ENCODE measurements around the gene ALPG.
"Not testable (repeated sequence)": the region's sequence is repeated elsewhere in the genome, so short reads cannot be mapped to it uniquely, and the experiment has no call there.

The ALPG gene

GRCh38 chr2:232402518-232402917, 4.1 kb upstream of the ALPG start:
- H3F3A ChIP-seq (ENCODE audit: insufficient read depth): no peaks in the 10 kb centered on the region
- H3K27me3 ChIP-seq (ENCODE audit: low read length): no peaks in the 10 kb centered on the region
- H3K79me2 ChIP-seq (ENCODE audit: insufficient read depth, low read length): no peaks in the 10 kb centered on the region
- H3K27ac ChIP-seq (ENCODE audit: low read depth, low read length): no peak overlapping the region
- H3K4me3 ChIP-seq (ENCODE audit: insufficient read depth, low read length, poor library complexity, severe bottlenecking): no peak overlapping the region
- no peak overlapping the region for H2AFZ ChIP-seq (ENCODE audit: low read depth, low read length, severe bottlenecking)
- H3K36me3 ChIP-seq (ENCODE audit: low read length): no peaks in the 10 kb centered on the region
- no peaks in the 10 kb centered on the region for H4K20me1 ChIP-seq (ENCODE audit: low read depth, low read length)
- no peaks in the 10 kb centered on the region for H3K9me3 ChIP-seq (ENCODE audit: insufficient read depth, low read length)
- no peak overlapping the region for H3K4me2 ChIP-seq (ENCODE audit: low read depth, low read length, poor library complexity, severe bottlenecking)
- TF ChIP-seq EZH2phosphoT487 (conservative IDR thresholded peaks at IDR 0.05; ENCODE audit: low read length): no peak
- TF ChIP-seq, protein P1, sequence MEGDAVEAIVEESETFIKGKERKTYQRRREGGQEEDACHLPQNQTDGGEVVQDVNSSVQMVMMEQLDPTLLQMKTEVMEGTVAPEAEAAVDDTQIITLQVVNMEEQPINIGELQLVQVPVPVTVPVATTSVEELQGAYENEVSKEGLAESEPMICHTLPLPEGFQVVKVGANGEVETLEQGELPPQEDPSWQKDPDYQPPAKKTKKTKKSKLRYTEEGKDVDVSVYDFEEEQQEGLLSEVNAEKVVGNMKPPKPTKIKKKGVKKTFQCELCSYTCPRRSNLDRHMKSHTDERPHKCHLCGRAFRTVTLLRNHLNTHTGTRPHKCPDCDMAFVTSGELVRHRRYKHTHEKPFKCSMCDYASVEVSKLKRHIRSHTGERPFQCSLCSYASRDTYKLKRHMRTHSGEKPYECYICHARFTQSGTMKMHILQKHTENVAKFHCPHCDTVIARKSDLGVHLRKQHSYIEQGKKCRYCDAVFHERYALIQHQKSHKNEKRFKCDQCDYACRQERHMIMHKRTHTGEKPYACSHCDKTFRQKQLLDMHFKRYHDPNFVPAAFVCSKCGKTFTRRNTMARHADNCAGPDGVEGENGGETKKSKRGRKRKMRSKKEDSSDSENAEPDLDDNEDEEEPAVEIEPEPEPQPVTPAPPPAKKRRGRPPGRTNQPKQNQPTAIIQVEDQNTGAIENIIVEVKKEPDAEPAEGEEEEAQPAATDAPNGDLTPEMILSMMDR (IDR thresholded peaks at IDR 0.05; ENCODE audit: insufficient read depth, low read length, poor library complexity, severe bottlenecking): no peak
- no peak overlapping the region for H3K9ac ChIP-seq (ENCODE audit: low read length)
- H3K9me2 ChIP-seq (replicated peaks; ENCODE audit: insufficient read depth, low read length): no peaks in the 10 kb centered on the region

DNA sequence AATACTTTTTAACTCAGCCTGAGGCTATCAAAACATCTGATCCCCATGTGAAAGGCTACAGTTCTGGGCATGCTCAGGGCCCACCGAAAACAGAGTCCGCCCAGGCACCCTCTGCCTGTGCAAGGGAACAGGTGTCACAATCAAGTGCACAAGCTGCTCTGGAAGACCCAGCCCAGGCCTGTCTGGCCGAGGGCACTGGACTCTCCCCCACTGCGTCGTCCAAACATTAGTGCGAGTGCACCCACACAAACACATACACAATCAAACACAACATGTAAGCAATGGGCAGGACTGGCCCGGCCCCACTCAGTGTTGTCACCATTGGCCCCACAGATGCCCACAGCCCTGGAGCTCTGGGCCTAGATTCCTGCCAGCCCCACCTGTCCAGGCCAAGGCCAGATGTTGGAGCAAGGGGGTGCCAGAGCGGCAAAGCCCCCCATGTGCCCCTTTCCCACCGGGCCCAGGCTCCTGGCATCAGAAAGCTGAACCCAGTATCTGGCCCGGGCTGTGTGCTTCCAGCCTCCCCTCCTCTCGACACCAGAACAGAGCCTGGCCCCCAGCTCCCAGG, 617 bp upstream of the ALPG start:
- no peak overlapping the region for H3K4me3 ChIP-seq (ENCODE audit: insufficient read depth, low read length, poor library complexity, severe bottlenecking)
- H2AFZ ChIP-seq (ENCODE audit: low read depth, low read length, severe bottlenecking): no peak overlapping the region
- H4K20me1 ChIP-seq (ENCODE audit: low read depth, low read length): no peaks in the 10 kb centered on the region
- H3K4me2 ChIP-seq (ENCODE audit: low read depth, low read length, poor library complexity, severe bottlenecking): no peak overlapping the region
- H3K27ac ChIP-seq (ENCODE audit: low read depth, low read length): no peak overlapping the region
- no peaks in the 10 kb centered on the region for H3K79me2 ChIP-seq (ENCODE audit: insufficient read depth, low read length)
- no peaks in the 10 kb centered on the region for H3K9me2 ChIP-seq (replicated peaks; ENCODE audit: insufficient read depth, low read length)
- no peaks in the 10 kb centered on the region for H3K27me3 ChIP-seq (ENCODE audit: low read length)
- no peak overlapping the region for H3K9ac ChIP-seq (ENCODE audit: low read length)
- H3F3A ChIP-seq (ENCODE audit: insufficient read depth): no peaks in the 10 kb centered on the region
- H3K36me3 ChIP-seq (ENCODE audit: low read length): no peaks in the 10 kb centered on the region
- H3K9me3 ChIP-seq (ENCODE audit: insufficient read depth, low read length): no peaks in the 10 kb centered on the region
- no peak for TF ChIP-seq EZH2phosphoT487 (conservative IDR thresholded peaks at IDR 0.05; ENCODE audit: low read length)
- TF ChIP-seq, protein P1 (IDR thresholded peaks at IDR 0.05; ENCODE audit: insufficient read depth, low read length, poor library complexity, severe bottlenecking): no peak

- H3K27me3 ChIP-seq (ENCODE audit: low read length); H4K20me1 ChIP-seq (ENCODE audit: low read depth, low read length); H3K4me2 ChIP-seq (ENCODE audit: low read depth, low read length, poor library complexity, severe bottlenecking); H3K4me3 ChIP-seq (ENCODE audit: insufficient read depth, low read length, poor library complexity, severe bottlenecking); H3K27ac ChIP-seq (ENCODE audit: low read depth, low read length); H2AFZ ChIP-seq (ENCODE audit: low read depth, low read length, severe bottlenecking); H3K36me3 ChIP-seq (ENCODE audit: low read length); H3K9ac ChIP-seq (ENCODE audit: low read length); H3F3A ChIP-seq (ENCODE audit: insufficient read depth); H3K9me2 ChIP-seq (replicated peaks; ENCODE audit: insufficient read depth, low read length); H3K9me3 ChIP-seq (ENCODE audit: insufficient read depth, low read length); H3K79me2 ChIP-seq (ENCODE audit: insufficient read depth, low read length): not testable (repeated sequence)
These were observed 945 bp downstream of the ALPG start for GRCh38 chr2:232407428-232408150.

GRCh38 chr2:232408269-232408668, 1.6 kb downstream of the ALPG start:
- H3F3A ChIP-seq (ENCODE audit: insufficient read depth); H4K20me1 ChIP-seq (ENCODE audit: low read depth, low read length); H3K27ac ChIP-seq (ENCODE audit: low read depth, low read length); H3K9ac ChIP-seq (ENCODE audit: low read length); H2AFZ ChIP-seq (ENCODE audit: low read depth, low read length, severe bottlenecking); H3K9me2 ChIP-seq (replicated peaks; ENCODE audit: insufficient read depth, low read length); H3K9me3 ChIP-seq (ENCODE audit: insufficient read depth, low read length); H3K79me2 ChIP-seq (ENCODE audit: insufficient read depth, low read length); H3K27me3 ChIP-seq (ENCODE audit: low read length); H3K4me2 ChIP-seq (ENCODE audit: low read depth, low read length, poor library complexity, severe bottlenecking); H3K4me3 ChIP-seq (ENCODE audit: insufficient read depth, low read length, poor library complexity, severe bottlenecking); H3K36me3 ChIP-seq (ENCODE audit: low read length): not testable (repeated sequence)

- not testable (repeated sequence) for H3K27me3 ChIP-seq (ENCODE audit: low read length); H3F3A ChIP-seq (ENCODE audit: insufficient read depth); H3K36me3 ChIP-seq (ENCODE audit: low read length); H3K4me2 ChIP-seq (ENCODE audit: low read depth, low read length, poor library complexity, severe bottlenecking); H3K9me3 ChIP-seq (ENCODE audit: insufficient read depth, low read length); H3K79me2 ChIP-seq (ENCODE audit: insufficient read depth, low read length); H3K9me2 ChIP-seq (replicated peaks; ENCODE audit: insufficient read depth, low read length); H3K4me3 ChIP-seq (ENCODE audit: insufficient read depth, low read length, poor library complexity, severe bottlenecking); H3K27ac ChIP-seq (ENCODE audit: low read depth, low read length); H4K20me1 ChIP-seq (ENCODE audit: low read depth, low read length); H2AFZ ChIP-seq (ENCODE audit: low read depth, low read length, severe bottlenecking); H3K9ac ChIP-seq (ENCODE audit: low read length)
These were observed 3.0 kb downstream of the ALPG start for GRCh38 chr2:232409617-232410016.
